Stimulated activated naive CD4-positive, alpha-beta T cell treated with Interleukin-2 at 50 U/mL for 16 hours (primary cell): Measurements from ENCODE around the gene ACP5.
"Not testable (repeated sequence)": the region's sequence is repeated elsewhere in the genome, so short reads cannot be mapped to it uniquely, and the experiment has no call there.

Experiments
- DNase-seq: peaks from one replicate; lab custom pipeline; 2025; lab: John Stamatoyannopoulos, UW

ACP5 gene

GRCh38 chr19:11578258-11579142 lies 1.1 kb upstream of the ACP5 start:
- DNase-seq = peak; percentile 34

- DNase-seq = no peak
These were observed 1.2 kb downstream of the ACP5 start for GRCh38 chr19:11576227-11576626.

GRCh38 chr19:11574689-11575088 lies 2.8 kb downstream of the ACP5 start:
- no peak for DNase-seq

- not testable (repeated sequence) for DNase-seq
These were observed 3.7 kb downstream of the ACP5 start for GRCh38 chr19:11573763-11574162.

- not testable (repeated sequence) for DNase-seq
These were observed 4.1 kb downstream of the ACP5 start for GRCh38 chr19:11573354-11573753.

- DNase-seq = no peak
These were observed 7.4 kb downstream of the ACP5 start for GRCh38 chr19:11570039-11570462.

- DNase-seq = no peak
These were observed 11.3 kb downstream of the ACP5 start for GRCh38 chr19:11566164-11566563.

- DNase-seq = not testable (repeated sequence)
These were observed 11.8 kb downstream of the ACP5 start for GRCh38 chr19:11565649-11565980.

- not testable (repeated sequence) for DNase-seq
These were observed 13.2 kb downstream of the ACP5 start for GRCh38 chr19:11564082-11564807.

- no peak for DNase-seq
These were observed 13.9 kb downstream of the ACP5 start for GRCh38 chr19:11563532-11563931.

- peak; percentile 20 for DNase-seq
These were observed 16.9 kb downstream of the ACP5 start for GRCh38 chr19:11560404-11561051.

- DNase-seq = peak; percentile 96
These were observed 18.3 kb downstream of the ACP5 start, which contains the start of gene ELOF1 for GRCh38 chr19:11558881-11559828. Gene ELOF1, minus strand, starts transcription at chr19:11559230. Its CDS starts 4,883 bp downstream, at chr19:11554347.

- no peak for DNase-seq
These were observed 20.6 kb downstream of the ACP5 start for GRCh38 chr19:11556634-11557420.

GRCh38 chr19:11555246-11555645 lies 22.2 kb downstream of the ACP5 start:
- no peak for DNase-seq

- DNase-seq = no peak
These were observed 23.3 kb downstream of the ACP5 start for GRCh38 chr19:11554160-11554559.

GRCh38 chr19:11552666-11553372 lies 24.6 kb downstream of the ACP5 start:
- DNase-seq = no peak

GRCh38 chr19:11551603-11552235 lies 25.7 kb downstream of the ACP5 start:
- no peak for DNase-seq

- no peak for DNase-seq
These were observed 27.2 kb downstream of the ACP5 start for GRCh38 chr19:11550265-11550664.

GRCh38 chr19:11549386-11549953 lies 28.0 kb downstream of the ACP5 start:
- DNase-seq = no peak
